Tibial nerve (tissue), 4 donors: Measurements from ENCODE around the gene FBN3. TPM values are rescaled to one million over a fixed set of nuclear protein-coding genes. Genes with fewer than 3 reads are reported as not detected.

Experiments
- DNase-seq, 2 donors: peaks; one replicate each; pipeline ENCODE4 v3.0.0-alpha.2; 2019; ENCODE audit warnings: low spot score in 2 of 2
- H3K27ac ChIP-seq, 4 donors: fragments of 200-600 bp; sonication (generic) in 3 of 4; one replicate each; pipeline ENCODE4 v1.5.1; 2017 to 2019; ENCODE audit warnings: mild to moderate bottlenecking in 1 of 4
- H3K27me3 ChIP-seq, 2 donors: fragments of 200-600 bp; sonication (generic) in 1 of 2; one replicate each; pipeline versions ENCODE4 v1.5.1 to v1.6.0; 2017 to 2019
- H3K36me3 ChIP-seq, 3 donors: fragments of 200-600 bp; sonication (generic); one replicate each; pipeline ENCODE4 v1.5.1; 2018 to 2019
- H3K4me1 ChIP-seq, 4 donors: fragments of 200-600 bp; sonication (generic) in 3 of 4; one replicate each; pipeline ENCODE4 v1.5.1; 2017 to 2019
- H3K4me3 ChIP-seq, 4 donors: fragments of 200-600 bp; sonication (generic) in 3 of 4; one replicate each; pipeline ENCODE4 v1.5.1; 2017 to 2019; ENCODE audit warnings: mild to moderate bottlenecking in 1 of 4, moderate library complexity in 1 of 4
- H3K9me3 ChIP-seq, 4 donors: fragments of 200-600 bp; sonication (generic) in 3 of 4; one replicate each; pipeline ENCODE4 v1.5.1; 2017 to 2019
- CTCF ChIP-seq, 5 experiments: fragments of 200-600 bp in 3 of 5; fragments of 450-650 bp in 2 of 5; sonication (generic) in 3 of 5; IDR thresholded peaks; one replicate each; pipeline ENCODE4 v1.5.1; 2016 to 2019; ENCODE audit warnings: antibody characterized with exemption in 5 of 5, mild to moderate bottlenecking in 3 of 5, moderate library complexity in 2 of 5
- EP300 ChIP-seq, 2 donors: sonication (generic); formaldehyde crosslinking; IDR thresholded peaks; one replicate each; pipeline ENCODE4 v1.6.1; 2017; ENCODE audit warnings: antibody characterized with exemption in 2 of 2, mild to moderate bottlenecking in 1 of 2
- POLR2A ChIP-seq, 2 donors: fragments of 450-650 bp; IDR thresholded peaks; one replicate each; pipeline ENCODE4 v1.6.1; 2017; ENCODE audit warnings: antibody characterized with exemption in 2 of 2, mild to moderate bottlenecking in 2 of 2, moderate library complexity in 2 of 2
- WGBS, 2 donors: methylation state at CpG; one replicate each; pipeline ENCODE4 v1.1.5; 2018; 5-methylcytosine and 5-hydroxymethylcytosine counted together
- total RNA-seq, 4 donors: library from RNA; depleted of rRNA; stranded (reverse); fragments of >200 nt; gene quantifications; one replicate each; pipeline ENCODE4 v1.1.0, GENCODE V29; 2016

Gene FBN3
- total RNA-seq, 4 donors from 2014 or later: 0.20 to 2.5 TPM; not detected in 2

- DNase-seq: no peak
- 88 to 90% methylated on average over 8 of the region's 8 CpGs for WGBS, 2 donors
- no peaks in the 10 kb centered on the region for H3K4me1 ChIP-seq
- no peaks in the 10 kb centered on the region for H3K27me3 ChIP-seq
- H3K9me3 ChIP-seq: no peaks in the 10 kb centered on the region
- no peak overlapping the region for H3K4me3 ChIP-seq
- TF ChIP-seq CTCF (IDR thresholded peaks at IDR 0.05): no peak
- TF ChIP-seq EP300 (IDR thresholded peaks at IDR 0.05): no peak
- TF ChIP-seq POLR2A (IDR thresholded peaks at IDR 0.05): no peak
- H3K27ac ChIP-seq: no peak overlapping the region
- peaks cover 0 to 9% (median 0%) of the 10 kb centered on the region in 3 donors for H3K36me3 ChIP-seq
Measured at GRCh38 chr19:8021374-8021773, 128.0 kb downstream of the FBN3 start.

DNA sequence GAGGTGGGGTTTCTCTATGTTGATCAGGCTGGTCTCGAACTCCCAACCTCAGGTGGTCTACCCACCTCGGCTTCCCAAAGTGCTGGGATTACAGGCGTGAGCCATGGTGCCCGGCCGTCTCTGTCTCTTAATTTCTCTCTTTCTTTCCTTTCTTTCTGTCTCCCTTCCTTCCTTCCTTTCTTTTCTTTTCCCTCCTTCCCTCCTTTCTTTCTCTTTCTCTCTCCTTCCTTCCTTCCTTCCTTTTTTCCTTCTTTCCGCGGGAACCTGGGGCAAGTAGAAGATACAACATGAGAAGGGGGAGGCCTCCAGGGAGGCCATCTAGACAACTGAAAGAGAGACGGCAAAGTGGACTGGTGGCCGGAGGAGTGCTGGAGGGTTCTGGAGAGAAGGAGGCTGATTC is 128.7 kb downstream of the FBN3 start:
- H3K36me3 ChIP-seq: peaks cover 0 to 9% (median 0%) of the 10 kb centered on the region in 3 donors
- TF ChIP-seq CTCF (IDR thresholded peaks at IDR 0.05) (no peak), POLR2A (IDR thresholded peaks at IDR 0.05) (no peak), EP300 (IDR thresholded peaks at IDR 0.05) (no peak)
- no peaks in the 10 kb centered on the region for H3K9me3 ChIP-seq
- H3K27me3 ChIP-seq: no peaks in the 10 kb centered on the region
- no peak for DNase-seq
- no peak overlapping the region for H3K27ac ChIP-seq
- no peak overlapping the region for H3K4me3 ChIP-seq
- no peaks in the 10 kb centered on the region for H3K4me1 ChIP-seq
- WGBS, 2 donors: 69 to 79% methylated on average over 9 of the region's 9 CpGs

GRCh38 chr19:8017808-8018207 is 131.6 kb downstream of the FBN3 start:
- H3K36me3 ChIP-seq: peaks cover 0 to 9% (median 0%) of the 10 kb centered on the region in 3 donors

More at GRCh38 chr19:8017808-8018207, 131.6 kb downstream of the FBN3 start:
- no peaks in the 10 kb centered on the region for H3K27me3 ChIP-seq
- peak in 2 of 5 experiments; percentile 22 to 39 for TF ChIP-seq CTCF (IDR thresholded peaks at IDR 0.05)
- TF ChIP-seq POLR2A (IDR thresholded peaks at IDR 0.05): no peak
- H3K4me3 ChIP-seq: no peak overlapping the region
- H3K9me3 ChIP-seq: no peaks in the 10 kb centered on the region
- H3K4me1 ChIP-seq: no peaks in the 10 kb centered on the region
- no peak overlapping the region for H3K27ac ChIP-seq
- 57 to 72% methylated on average over 14 of the region's 14 CpGs for WGBS, 2 donors
- DNase-seq: no peak

Other genes starting within 250 kb of the FBN3 start
- gene MAP2K7, start 245.7 kb downstream of the FBN3 start, total RNA-seq: 10 to 100 TPM; 11.1 to 31.2 (median 20.9) TPM
- not detected for gene TGFBR3L, start 234.8 kb downstream of the FBN3 start, total RNA-seq
- 10 to 100 TPM; 11.6 to 26.4 (median 16.1) TPM for gene SNAPC2, start 229.3 kb downstream of the FBN3 start, total RNA-seq
- gene CTXN1, start 223.5 kb downstream of the FBN3 start, total RNA-seq: 1 to 10 TPM in 3 of 4 donors, under 1 TPM in 1; 0.66 to 7.2 (median 3.0) TPM
- 10 to 100 TPM; 60.1 to 91.3 (median 77.1) TPM for gene TIMM44, start 205.9 kb downstream of the FBN3 start, total RNA-seq
- 10 to 100 TPM; 25.8 to 36.4 (median 27.7) TPM for gene ELAVL1, start 144.0 kb downstream of the FBN3 start, total RNA-seq
- not detected for gene CCL25, start 96.8 kb downstream of the FBN3 start, total RNA-seq
- gene CERS4, start 59.8 kb upstream of the FBN3 start, total RNA-seq: 10 to 100 TPM; 56.9 to 73.5 (median 67.1) TPM
- gene CD320, start 158.8 kb upstream of the FBN3 start, total RNA-seq: 100 to 1,000 TPM in 1 of 4 donors, 10 to 100 TPM in 3; 64.7 to 109 (median 83.9) TPM
- gene NDUFA7, start 171.8 kb upstream of the FBN3 start, total RNA-seq: 10 to 100 TPM in 3 of 4 donors, 1 to 10 TPM in 1; 4.5 to 22.1 (median 16.0) TPM
- 100 to 1,000 TPM; 398 to 559 (median 412) TPM for gene RPS28, start 171.9 kb upstream of the FBN3 start, total RNA-seq
- gene KANK3, start 193.7 kb upstream of the FBN3 start, total RNA-seq: 10 to 100 TPM; 13.8 to 34.8 (median 20.1) TPM
- gene ANGPTL4, start 214.6 kb upstream of the FBN3 start, total RNA-seq: 100 to 1,000 TPM in 1 of 4 donors, 10 to 100 TPM in 3; 52.2 to 256 (median 75.6) TPM
- gene RAB11B, start 240.8 kb upstream of the FBN3 start, total RNA-seq: 100 to 1,000 TPM in 1 of 4 donors, 10 to 100 TPM in 3; 35.6 to 147 (median 68.9) TPM